H9 (cell line): Measurements from ENCODE around the gene ASB15. TPM values are rescaled to one million over a fixed set of nuclear protein-coding genes. Genes with fewer than 3 reads are reported as not detected.

Experiments
- DNase-seq: peaks from one replicate; pipeline ENCODE4 v3.0.0-alpha.2; 2017
- H2AFZ ChIP-seq: one replicate; pipeline ENCODE4 v1.6.1; 2013; ENCODE audit warnings: mild to moderate bottlenecking, low read length, control low read depth, moderate library complexity
- H2AK5ac ChIP-seq: 2 replicates; pipeline ENCODE4 v1.6.1; 2013; ENCODE audit warnings: low read length, control low read depth, mixed read lengths; ENCODE audit not compliant: insufficient read length
- H2BK120ac ChIP-seq: one replicate; pipeline ENCODE4 v1.6.1; 2013; ENCODE audit warnings: low read depth, mild to moderate bottlenecking, low read length, control low read depth, inconsistent platforms; ENCODE audit not compliant: poor library complexity, severe bottlenecking
- H2BK12ac ChIP-seq: 2 replicates; pipeline ENCODE4 v1.6.1; 2013; ENCODE audit warnings: low read length, control low read depth, mixed read lengths, low read depth; ENCODE audit not compliant: insufficient read length
- H2BK15ac ChIP-seq: 2 replicates; pipeline ENCODE4 v1.6.1; 2013; ENCODE audit warnings: low read depth, low read length, control low read depth
- H2BK20ac ChIP-seq: one replicate; pipeline ENCODE4 v1.6.1; 2013; ENCODE audit warnings: low read depth, mild to moderate bottlenecking, low read length, control low read depth, inconsistent platforms; ENCODE audit not compliant: poor library complexity, severe bottlenecking
- H2BK5ac ChIP-seq: 2 replicates; pipeline ENCODE4 v1.6.1; 2013; ENCODE audit warnings: low read length, control low read depth, mixed read lengths; ENCODE audit not compliant: insufficient read length
- H3K14ac ChIP-seq: 2 replicates; pipeline ENCODE4 v1.6.1; 2013; ENCODE audit warnings: low read length, control low read depth; ENCODE audit not compliant: insufficient read depth
- H3K18ac ChIP-seq: 2 replicates; pipeline ENCODE4 v1.6.1; 2013; ENCODE audit warnings: low read depth, mild to moderate bottlenecking, mixed read lengths, low read length, control low read depth; ENCODE audit not compliant: insufficient read length
- H3K23ac ChIP-seq: 2 replicates; pipeline ENCODE4 v1.6.1; 2013; ENCODE audit warnings: low read length, control low read depth, mixed read lengths, low read depth; ENCODE audit not compliant: insufficient read length
- H3K23me2 ChIP-seq: 2 replicates; pipeline ENCODE4 v1.6.1; 2013; ENCODE audit warnings: low read depth, mild to moderate bottlenecking, mixed read lengths, low read length, control low read depth; ENCODE audit not compliant: insufficient read length, poor library complexity, severe bottlenecking
- H3K27ac ChIP-seq: 2 replicates; pipeline ENCODE4 v1.5.1; 2013; ENCODE audit warnings: low read length, control low read depth, mixed read lengths, low read depth; ENCODE audit not compliant: insufficient read length
- H3K27me3 ChIP-seq: 2 replicates; pipeline ENCODE4 v1.6.1; 2013; ENCODE audit warnings: low read length, control low read depth, inconsistent platforms; ENCODE audit not compliant: insufficient read depth
- H3K4ac ChIP-seq: 2 replicates; pipeline ENCODE4 v1.6.1; 2013; ENCODE audit warnings: low read depth, mild to moderate bottlenecking, control low read depth, inconsistent platforms, low read length, moderate library complexity
- H3K4me1 ChIP-seq: 2 replicates; pipeline ENCODE4 v1.6.1; 2013; ENCODE audit warnings: low read length, control low read depth, inconsistent platforms; ENCODE audit not compliant: insufficient read depth
- H3K4me2 ChIP-seq: 2 replicates; pipeline ENCODE4 v1.6.1; 2013; ENCODE audit warnings: low read length, control low read depth, mixed read lengths; ENCODE audit not compliant: insufficient read length, insufficient read depth
- H3K56ac ChIP-seq: 2 replicates; pipeline ENCODE4 v1.6.1; 2013; ENCODE audit warnings: low read depth, mild to moderate bottlenecking, mixed read lengths, low read length, control low read depth; ENCODE audit not compliant: insufficient read length
- H3K79me1 ChIP-seq: 2 replicates; pipeline ENCODE4 v1.6.1; 2013; ENCODE audit warnings: low read depth, mild to moderate bottlenecking, moderate library complexity, low read length, control low read depth, inconsistent platforms; ENCODE audit not compliant: insufficient read depth, poor library complexity, severe bottlenecking
- H3K79me2 ChIP-seq: 2 replicates; pipeline ENCODE4 v1.6.1; 2013; ENCODE audit warnings: low read length, control low read depth, inconsistent platforms; ENCODE audit not compliant: insufficient read depth
- H3K9ac ChIP-seq: 2 replicates; pipeline ENCODE4 v1.6.1; 2013; ENCODE audit warnings: low read length, control low read depth, mixed read lengths; ENCODE audit not compliant: insufficient read length; ENCODE audit errors: extremely low read depth
- H3K9me3 ChIP-seq: one replicate; pipeline ENCODE4 v1.6.1; 2013; ENCODE audit warnings: low read depth, low read length, inconsistent platforms; ENCODE audit not compliant: control insufficient read depth
- H3T11ph ChIP-seq: one replicate; pipeline ENCODE4 v1.6.1; 2013; ENCODE audit warnings: mild to moderate bottlenecking, low read length, control low read depth, inconsistent platforms
- H4K20me1 ChIP-seq: one replicate; pipeline ENCODE4 v1.6.1; 2013; ENCODE audit not compliant: control insufficient read depth, insufficient read length, insufficient read depth
- H4K5ac ChIP-seq: 2 replicates; pipeline ENCODE4 v1.6.1; 2013; ENCODE audit warnings: low read depth, mild to moderate bottlenecking, mixed read lengths, low read length, control low read depth; ENCODE audit not compliant: insufficient read length
- H4K8ac ChIP-seq: replicated peaks from 2 replicates; pipeline ENCODE4 v1.6.1; 2013; ENCODE audit warnings: low read length, control low read depth, mixed read lengths, low read depth; ENCODE audit not compliant: insufficient read length
- H4K91ac ChIP-seq: 2 replicates; pipeline ENCODE4 v1.6.1; 2013; ENCODE audit warnings: low read depth, mild to moderate bottlenecking, moderate library complexity, mixed read lengths, low read length, control low read depth; ENCODE audit not compliant: insufficient read length
- H3K27ac Mint-ChIP-seq, 3 experiments: 2 replicates in 2 of 3; 3 replicates in 1 of 3; pipeline ENCODE4 v1.8.0; 2020 to 2021; ENCODE audit warnings: mixed read lengths in 3 of 3, mild to moderate bottlenecking in 1 of 3, moderate library complexity in 1 of 3
- H3K27me3 Mint-ChIP-seq: 2 replicates; pipeline ENCODE4 v1.8.0; 2021; ENCODE audit warnings: low read depth, mild to moderate bottlenecking, moderate library complexity, mixed read lengths
- H3K36me3 Mint-ChIP-seq, 3 experiments: 2 replicates in 2 of 3; 3 replicates in 1 of 3; pipeline ENCODE4 v1.8.0; 2020 to 2021; ENCODE audit warnings: low read depth in 3 of 3, mixed read lengths in 3 of 3; ENCODE audit not compliant: insufficient read depth in 1 of 3
- H3K4me1 Mint-ChIP-seq, 2 experiments: 2 replicates each; pipeline ENCODE4 v1.8.0; 2020; ENCODE audit warnings: mixed read lengths in 2 of 2
- H3K4me3 Mint-ChIP-seq, 2 experiments: 2 replicates in 1 of 2; 3 replicates in 1 of 2; pipeline ENCODE4 v1.8.0; 2020 to 2021; ENCODE audit warnings: mild to moderate bottlenecking in 2 of 2, mixed read lengths in 2 of 2, moderate library complexity in 1 of 2
- H3K9me3 Mint-ChIP-seq, 2 experiments: 2 replicates in 1 of 2; 3 replicates in 1 of 2; pipeline ENCODE4 v1.8.0; 2020; ENCODE audit warnings: mild to moderate bottlenecking in 2 of 2, mixed read lengths in 2 of 2, moderate library complexity in 1 of 2
- CTCF ChIP-seq: fragments of 200-600 bp; sonication (generic); conservative IDR thresholded peaks from 3 replicates; pipeline ENCODE4 v1.8.0; 2021; ENCODE audit warnings: antibody characterized with exemption, mild to moderate bottlenecking
- WGBS: extraction: QIAGEN DNeasy Blood & Tissue Kit; methylation state at CpG from one replicate; pipeline ENCODE4 v1.1.7; 2013; ENCODE audit warnings: missing lambda C conversion rate, low lambda C conversion rate, mixed read lengths; ENCODE audit not compliant: insufficient read length; ENCODE audit errors: extremely low coverage; 5-methylcytosine and 5-hydroxymethylcytosine counted together
- total RNA-seq: library from RNA; stranded (reverse); gene quantifications from 2 replicates; pipeline ENCODE4 v1.2.1, GENCODE V29; 2021

ASB15 gene
- total RNA-seq, 1 experiment from 2014 or later, result not detected

- H3K56ac ChIP-seq, result no peak overlapping the region
- H3K27ac ChIP-seq, result no peak overlapping the region
- no peak overlapping the region for H4K5ac ChIP-seq
- H2AK5ac ChIP-seq, result no peak overlapping the region
- Mint-ChIP-seq H3K4me3 (no peak overlapping the region), H3K27me3 (no peaks in the 10 kb centered on the region), H3K27ac (no peak overlapping the region), H3K36me3 (no peaks in the 10 kb centered on the region), H3K4me1 (peaks cover 0 to 7% of the 10 kb centered on the region in 2 experiments; a peak in 1 of 4 replicates), H3K9me3 (no peaks in the 10 kb centered on the region)
- DNase-seq, result no peak
- H3K9ac ChIP-seq, result no peak overlapping the region
- H3T11ph ChIP-seq, result no peak overlapping the region
- no peaks in the 10 kb centered on the region for H3K79me1 ChIP-seq
- H4K8ac ChIP-seq, result no peak overlapping the region
- no peaks in the 10 kb centered on the region for H3K79me2 ChIP-seq
- H4K20me1 ChIP-seq, result no peaks in the 10 kb centered on the region
- H3K4ac ChIP-seq, result no peak overlapping the region
- no peak overlapping the region for H2AFZ ChIP-seq
- H3K9me3 ChIP-seq, result no peaks in the 10 kb centered on the region
- H3K23ac ChIP-seq, result no peak overlapping the region
- no peak overlapping the region for H3K14ac ChIP-seq
- H2BK5ac ChIP-seq, result no peak overlapping the region
- no CpG with 5 or more reads among the region's 3 CpGs for WGBS
- no peak overlapping the region for H2BK120ac ChIP-seq
- no peak overlapping the region for H3K4me2 ChIP-seq
- H2BK20ac ChIP-seq, result no peak overlapping the region
- no peaks in the 10 kb centered on the region for H3K4me1 ChIP-seq
- no peaks in the 10 kb centered on the region for H3K27me3 ChIP-seq
- H2BK12ac ChIP-seq, result no peak overlapping the region
- TF ChIP-seq CTCF, result no peak
- H3K18ac ChIP-seq, result no peak overlapping the region
- no peak overlapping the region for H4K91ac ChIP-seq
- no peaks in the 10 kb centered on the region for H3K23me2 ChIP-seq
- no peak overlapping the region for H2BK15ac ChIP-seq
These were observed 745 bp upstream of the ASB15 start for GRCh38 chr7:123600876-123601275.
